K562 (cell line): ENCODE data around the gene ZSCAN22. TPM values are rescaled to one million over a fixed set of nuclear protein-coding genes. Genes with fewer than 3 reads are reported as not detected.

Experiments used
- ATAC-seq: fragments of 200-7000 bp; cut with Tn5 transposase; 3 replicates; pipeline ENCODE4 v1.9.1; 2020; ENCODE audit warnings: moderate library complexity
- BruUV-seq: library from RNA; stranded (reverse); fragments of 400-500 nt; replicated peaks from 2 replicates; lab custom pipeline; 2021; lab: Mats Ljungman, UMichigan
- CTCF ChIA-PET: fragments of 300-600 bp; formaldehyde crosslinking; extraction: SDS; loops from one replicate; lab custom pipeline; 2021; ENCODE audit warnings: low intra/inter-chr PET ratio; lab: Yijun Ruan, JAX
- POLR2A ChIA-PET: fragments of 300-600, 350-650 bp; sonication (Branson Sonifier 250); formaldehyde crosslinking; extraction: SDS; loops from one replicate; lab custom pipeline; 2021; ENCODE audit warnings: antibody characterized with exemption, inconsistent platforms; lab: Yijun Ruan, JAX
- DNase-seq, 4 experiments: peaks; one replicate each; pipeline versions ENCODE4 v3.0.0 to v3.0.0-alpha.2; 2011 to 2018; ENCODE audit warnings: low spot score in 3 of 4, mixed read lengths in 3 of 4; ENCODE audit errors: extremely low read depth in 1 of 4
- FAIRE-seq: peaks from 2 replicates; lab custom pipeline; 2011; peaks lifted over from hg19 to GRCh38; lab: Jason Lieb, UNC
- H2AFZ ChIP-seq: 2 replicates; pipeline ENCODE4 v1.6.0; 2011; ENCODE audit warnings: low read depth, low read length, control low read depth, inconsistent platforms
- H3K27ac ChIP-seq: fragments of 200-600 bp; 3 replicates; pipeline ENCODE4 v1.8.0; 2011; ENCODE audit warnings: low read depth, mild to moderate bottlenecking, control low read depth, inconsistent platforms, low read length, moderate library complexity, mixed read lengths; ENCODE audit errors: extremely low read depth
- H3K27me3 ChIP-seq, 2 experiments: fragments of 300-600 bp in 1 of 2; 2 replicates in 1 of 2; 3 replicates in 1 of 2; pipeline versions ENCODE4 v1.6.0 to v1.8.0; 2011; ENCODE audit warnings: inconsistent platforms in 2 of 2, low read length in 2 of 2, mild to moderate bottlenecking in 1 of 2, mixed read lengths in 1 of 2, moderate library complexity in 1 of 2; ENCODE audit not compliant: control insufficient read depth in 2 of 2, insufficient read depth in 2 of 2
- H3K36me3 ChIP-seq: fragments of 300-600 bp; 3 replicates; pipeline ENCODE4 v1.8.0; 2011; ENCODE audit warnings: mild to moderate bottlenecking, low read length, inconsistent platforms; ENCODE audit not compliant: control insufficient read depth, insufficient read depth
- H3K4me1 ChIP-seq, 2 experiments: fragments of 200-600 bp in 1 of 2; replicated peaks in 1 of 2; 2 replicates in 1 of 2; 3 replicates in 1 of 2; pipeline versions ENCODE4 v1.5.1 to v1.8.0; 2011; ENCODE audit warnings: inconsistent platforms in 2 of 2, low read length in 2 of 2, mild to moderate bottlenecking in 1 of 2, mixed read lengths in 1 of 2, moderate library complexity in 1 of 2; ENCODE audit not compliant: control insufficient read depth in 2 of 2, insufficient read depth in 2 of 2
- H3K4me2 ChIP-seq: 2 replicates; pipeline ENCODE4 v1.6.1; 2011; ENCODE audit warnings: low read length, control low read depth, inconsistent platforms, mixed read lengths; ENCODE audit not compliant: insufficient read depth
- H3K4me3 ChIP-seq: fragments of 200-600 bp; sonication (generic), shearing (Covaris generic); 2 replicates; pipeline ENCODE4 v1.5.1; 2016; ENCODE audit warnings: control low read depth, inconsistent platforms
- H3K79me2 ChIP-seq: fragments of 200-600 bp; 3 replicates; pipeline ENCODE4 v1.8.0; 2011; ENCODE audit warnings: low read length, inconsistent platforms; ENCODE audit not compliant: control insufficient read depth, insufficient read depth
- H3K9ac ChIP-seq, 2 experiments: 2 replicates each; pipeline versions ENCODE4 v1.6.0 to v1.6.1; 2011; ENCODE audit warnings: low read depth in 2 of 2, low read length in 2 of 2, control low read depth in 1 of 2, inconsistent platforms in 1 of 2, mild to moderate bottlenecking in 1 of 2, mixed read lengths in 1 of 2; ENCODE audit not compliant: insufficient read depth in 1 of 2
- H3K9me1 ChIP-seq: one replicate; pipeline ENCODE4 v1.6.0; 2011; ENCODE audit warnings: inconsistent platforms, mild to moderate bottlenecking, low read length, moderate library complexity; ENCODE audit not compliant: control insufficient read depth, insufficient read depth
- H3K9me3 ChIP-seq: replicated peaks from 2 replicates; pipeline ENCODE4 v1.5.1; 2011; ENCODE audit warnings: low read depth, low read length, inconsistent platforms; ENCODE audit not compliant: control insufficient read depth, insufficient read depth
- H4K20me1 ChIP-seq: replicated peaks from 2 replicates; pipeline ENCODE4 v1.6.1; 2011; ENCODE audit warnings: low read length, inconsistent platforms, mixed read lengths; ENCODE audit not compliant: control insufficient read depth, insufficient read depth
- EP300 ChIP-seq: IDR thresholded peaks from 2 replicates; pipeline ENCODE4 v1.6.1; 2012; ENCODE audit warnings: low read length, improper control_type of control experiment
- ILF3 ChIP-seq: fragments of 450-650 bp; IDR thresholded peaks from 2 replicates; pipeline ENCODE4 v1.6.1; 2018; ENCODE audit warnings: antibody characterized with exemption, mild to moderate bottlenecking, moderate library complexity, borderline replicate concordance
- NR2C2 ChIP-seq, 2 experiments: fragments of 200-800 bp in 1 of 2; sonication (Bioruptor generic) in 1 of 2; sonication (generic) in 1 of 2; formaldehyde crosslinking in 1 of 2; IDR thresholded peaks; 2 replicates each; pipeline versions ENCODE4 v1.6.1 to v1.8.0; 2016 to 2022; ENCODE audit warnings: mild to moderate bottlenecking in 1 of 2, missing compliant biosample characterization in 1 of 2, missing genetic modification characterization in 1 of 2, missing genetic modification reagents in 1 of 2
- PTBP1 ChIP-seq: fragments of 200-400 bp; formaldehyde crosslinking; IDR thresholded peaks from 2 replicates; pipeline ENCODE4 v1.6.1; 2017; ENCODE audit warnings: low read depth, low read length
- RBFOX2 ChIP-seq: fragments of 200-400 bp; formaldehyde crosslinking; IDR thresholded peaks from 2 replicates; pipeline ENCODE4 v1.6.1; 2017; ENCODE audit warnings: low read depth, mild to moderate bottlenecking, low read length, moderate library complexity
- RBM22 ChIP-seq: fragments of 200-400 bp; formaldehyde crosslinking; IDR thresholded peaks from 2 replicates; pipeline ENCODE4 v1.6.1; 2018; ENCODE audit warnings: low read length, low read depth; ENCODE audit not compliant: poor library complexity, severe bottlenecking
- SP1 ChIP-seq: sonication (generic); formaldehyde crosslinking; IDR thresholded peaks from 2 replicates; pipeline ENCODE4 v1.8.1; 2022; ENCODE audit warnings: mild to moderate bottlenecking, missing genetic modification reagents
- SREBF2 ChIP-seq: sonication (generic); formaldehyde crosslinking; IDR thresholded peaks from 2 replicates; pipeline ENCODE4 v1.4.0; 2020; ENCODE audit warnings: mild to moderate bottlenecking, missing genetic modification reagents
- TEAD1 ChIP-seq, 2 experiments: fragments of 450-650 bp in 1 of 2; sonication (generic) in 1 of 2; formaldehyde crosslinking; IDR thresholded peaks; 2 replicates each; pipeline versions ENCODE4 v1.4.0 to v1.8.0; 2020 to 2022; ENCODE audit warnings: mild to moderate bottlenecking in 2 of 2, missing genetic modification reagents in 1 of 2
- ZNF239 ChIP-seq: fragments of 250-450 bp; sonication (Bioruptor Pico); IDR thresholded peaks from 2 replicates; pipeline ENCODE4 v1.4.0; 2020; ENCODE audit warnings: mild to moderate bottlenecking
- WGBS: fragments of 100-300 bp; shearing (Covaris generic); methylation state at CpG from one replicate; pipeline ENCODE4 v1.1.6; 2016; ENCODE audit warnings: low coverage, mixed read lengths; ENCODE audit not compliant: insufficient coverage; ENCODE audit errors: missing lambda C conversion rate; 5-methylcytosine and 5-hydroxymethylcytosine counted together
- in situ Hi-C: fragments of 300-500 bp; cut with MboI; formaldehyde crosslinking; loops from 4 replicates; pipeline ENCODE4 v1.15.0; 2018; ENCODE audit warnings: inconsistent platforms, mixed read lengths
- intact Hi-C: fragments of 100-400 bp; cut with micrococcal nuclease; formaldehyde crosslinking; loops from 2 replicates; pipeline ENCODE4 v1.14.2; 2022
- microRNA-seq: library from miRNA; unstranded; fragments of <30 nt; microRNA quantifications from one replicate; pipeline ENCODE4, GENCODE V29; 2018; ENCODE audit warnings: borderline microRNAs expressed
- polyA plus RNA-seq, 8 experiments: library from polyadenylated mRNA; depleted of rRNA in 4 of 8; stranded (reverse) in 5 of 8; unstranded in 3 of 8; fragments of >200 nt; fragmentation: Nextera tagmentation in 2 of 8; fragmentation: Illumina TruSeq in 1 of 8; extraction: Ambion mirVana in 2 of 8; extraction: Trizol in 1 of 8; gene quantifications; 2 replicates each; pipeline versions ENCODE4 v1.2.1 to v1.2.3, GENCODE V29; 2011 to 2014; ENCODE audit warnings: inconsistent platforms in 1 of 8, missing spikeins in 1 of 8
- small RNA-seq: library from RNA; depleted of rRNA; stranded (forward); fragments of <200 nt; gene quantifications from one replicate; pipeline ENCODE3, GENCODE V24; 2014
- total RNA-seq, 7 experiments: library from RNA; depleted of rRNA in 6 of 7; stranded (reverse); fragments of >200 nt in 6 of 7; fragmentation: Illumina TruSeq in 2 of 7; extraction: Trizol in 2 of 7; gene quantifications; 2 replicates each; pipeline versions ENCODE4 v1.2.1 to v1.2.3, GENCODE V29; 2011 to 2021; ENCODE audit warnings: low replicate concordance in 1 of 7

Gene ZSCAN22
- total and polyA plus RNA-seq, 9 of the 15 experiments (the other 6 are each of a cell fraction or from before 2014, with no cell fraction given) = 0.98 to 5.3 (median 3.0) TPM

DNA sequence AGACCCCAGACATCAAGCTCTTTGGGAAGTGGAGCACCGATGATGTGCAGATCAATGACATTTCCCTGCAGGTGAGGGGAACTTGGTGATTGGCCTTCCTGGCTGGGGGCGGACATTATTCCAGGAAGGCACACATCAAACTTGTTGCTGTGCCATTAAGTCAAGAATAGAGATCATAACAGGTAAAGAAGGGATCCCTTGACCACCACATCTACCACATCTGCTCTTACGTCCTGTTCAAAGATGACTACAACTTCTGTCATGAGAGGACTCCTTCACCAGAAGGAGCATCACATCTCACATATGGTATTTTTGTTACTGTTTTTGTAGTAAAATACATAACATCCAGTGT lies 61.4 kb downstream of the ZSCAN22 start:
- H2AFZ ChIP-seq = no peak overlapping the region
- peaks cover 55% of the 10 kb centered on the region for H3K36me3 ChIP-seq
- H3K27me3 ChIP-seq = no peaks in the 10 kb centered on the region
- peak overlapping the region; percentile 100 for H3K4me2 ChIP-seq
- peaks cover 25 to 38% of the 10 kb centered on the region in 2 experiments for H3K4me1 ChIP-seq
- H3K9me1 ChIP-seq = no peaks in the 10 kb centered on the region
- peak overlapping the region; percentile 93; the same call in 2 of the 3 replicates for H3K27ac ChIP-seq
- ChIA-PET CTCF (no interaction called here), POLR2A (interaction anchor here (0.6 to 2.0 kb wide), 7 partner anchors 9 to 58 kb away, joined by 3 to 8 read pairs (median 4); partner anchors contain the start of gene ZNF584)
- WGBS = 19% methylated on average over 3 of the region's 3 CpGs
- H3K9ac ChIP-seq = peak overlapping the region; percentile 98 to 99
- no TSS peak for BruUV-seq
- intact Hi-C loops = loop anchor here (5.0 kb wide), 1 partner anchor 206 kb away; the partner anchor contains the start of gene ZNF274
- peak; percentile 23 for FAIRE-seq
- in situ Hi-C loops = no loop called here
- peaks cover 77% of the 10 kb centered on the region for H3K79me2 ChIP-seq
- H3K4me3 ChIP-seq = peak overlapping the region; percentile 92
- ATAC-seq = no peak
- peaks cover 19% of the 10 kb centered on the region for H4K20me1 ChIP-seq
- H3K9me3 ChIP-seq = no peaks in the 10 kb centered on the region
- no peak for DNase-seq
- peak; percentile 10; the same call in 1 of the 2 replicates for TF ChIP-seq RBFOX2
- no peak for TF ChIP-seq PTBP1
- TF ChIP-seq SREBF2 (CRISPR knock-in tag) = 0 out of 2 replicates have a peak, but pooled peaks have one; percentile 9
- 0 out of 2 replicates have a peak, but pooled peaks have one; percentile 27 for TF ChIP-seq NR2C2 (CRISPR knock-in tag; IDR thresholded peaks at IDR 0.05)
- no peak for TF ChIP-seq NR2C2 (tag; IDR thresholded peaks at IDR 0.05)
- TF ChIP-seq SP1 (CRISPR knock-in tag) = peak; percentile 62; the same call in 1 of the 2 replicates
- no peak for TF ChIP-seq TEAD1 (CRISPR knock-in tag; IDR thresholded peaks at IDR 0.05)
- no peak for TF ChIP-seq EP300
- no peak for TF ChIP-seq ILF3
- peak; percentile 18 for TF ChIP-seq RBM22
- TF ChIP-seq ZNF239 (CRISPR knock-in tag) = no peak

Small RNA genes within 50 kb of the gene (microRNA-seq; reads per million reads assigned to microRNA genes)
- gene MIR4754 = 0.27 reads per million
- gene MIR6806 = 0.27 reads per million

Small RNA genes within 50 kb of the gene (small RNA-seq; reads per million reads assigned to genes)
- gene MIR4754 (not detected), gene MIR6806 (0.11 reads per million), gene RNA5SP473 (1.9 reads per million, percentile 80 among the genes with 10 or more reads in this experiment)

Other genes starting within 250 kb of the ZSCAN22 start
Only the 7 nearest of the 22 such genes appear.
- gene ZNF8, start 48.0 kb upstream of the ZSCAN22 start, total RNA-seq (2014; rRNA removed) = 5.4 and 6.4 TPM in 2 replicates
- gene ZNF8, start 48.0 kb upstream of the ZSCAN22 start, total RNA-seq (2014; rRNA removed; fragmentation: Illumina TruSeq; extraction: Trizol) = 5.4 and 5.6 TPM in 2 replicates
- 5.6 and 5.8 TPM in 2 replicates for gene ZNF8, start 48.0 kb upstream of the ZSCAN22 start, total RNA-seq (2015; rRNA removed; fragmentation: Illumina TruSeq; extraction: Trizol)
- 7.0 and 7.7 TPM in 2 replicates for gene ZNF8, start 48.0 kb upstream of the ZSCAN22 start, total RNA-seq (2021)
- 4.7 and 6.4 TPM in 2 replicates for gene ZNF8, start 48.0 kb upstream of the ZSCAN22 start, polyA plus RNA-seq (2011; rRNA removed)
- 3.1 and 3.2 TPM in 2 replicates for gene ZNF8, start 48.0 kb upstream of the ZSCAN22 start, polyA plus RNA-seq (2014; fragmentation: Illumina TruSeq; extraction: Trizol)
- 1 to 10 TPM in 1 of 2 experiments, under 1 TPM in 1; 0.71 to 1.0 TPM for gene ZNF8, start 48.0 kb upstream of the ZSCAN22 start, polyA plus RNA-seq (2014; fragmentation: Nextera tagmentation; extraction: Ambion mirVana)
- gene ZNF8, start 48.0 kb upstream of the ZSCAN22 start, polyA plus RNA-seq (2014; rRNA removed) = 3.7 and 3.8 TPM in 2 replicates
- 114 and 130 TPM in 2 replicates for gene ERVK3-1, start 21.6 kb upstream of the ZSCAN22 start, total RNA-seq (2014; rRNA removed)
- 111 and 114 TPM in 2 replicates for gene ERVK3-1, start 21.6 kb upstream of the ZSCAN22 start, total RNA-seq (2014; rRNA removed; fragmentation: Illumina TruSeq; extraction: Trizol)
- gene ERVK3-1, start 21.6 kb upstream of the ZSCAN22 start, total RNA-seq (2015; rRNA removed; fragmentation: Illumina TruSeq; extraction: Trizol) = 123 and 136 TPM in 2 replicates
- 84.5 and 90.3 TPM in 2 replicates for gene ERVK3-1, start 21.6 kb upstream of the ZSCAN22 start, total RNA-seq (2021)
- gene ERVK3-1, start 21.6 kb upstream of the ZSCAN22 start, polyA plus RNA-seq (2011; rRNA removed) = 66.9 and 87.6 TPM in 2 replicates
- gene ERVK3-1, start 21.6 kb upstream of the ZSCAN22 start, polyA plus RNA-seq (2014; fragmentation: Illumina TruSeq; extraction: Trizol) = 136 and 153 TPM in 2 replicates
- gene ERVK3-1, start 21.6 kb upstream of the ZSCAN22 start, polyA plus RNA-seq (2014; fragmentation: Nextera tagmentation; extraction: Ambion mirVana) = 100 to 1,000 TPM; 261 to 299 TPM
- 109 and 119 TPM in 2 replicates for gene ERVK3-1, start 21.6 kb upstream of the ZSCAN22 start, polyA plus RNA-seq (2014; rRNA removed)
- 19.8 and 24.6 TPM in 2 replicates for gene A1BG, start 26.5 kb downstream of the ZSCAN22 start, total RNA-seq (2014; rRNA removed)
- 0.76 and 0.96 TPM in 2 replicates for gene A1BG, start 26.5 kb downstream of the ZSCAN22 start, total RNA-seq (2014; rRNA removed; fragmentation: Illumina TruSeq; extraction: Trizol)
- 3.1 and 3.6 TPM in 2 replicates for gene A1BG, start 26.5 kb downstream of the ZSCAN22 start, total RNA-seq (2015; rRNA removed; fragmentation: Illumina TruSeq; extraction: Trizol)
- gene A1BG, start 26.5 kb downstream of the ZSCAN22 start, total RNA-seq (2021) = 11.8 and 12.1 TPM in 2 replicates
- 2.6 and 5.7 TPM in 2 replicates for gene A1BG, start 26.5 kb downstream of the ZSCAN22 start, polyA plus RNA-seq (2011; rRNA removed)
- gene A1BG, start 26.5 kb downstream of the ZSCAN22 start, polyA plus RNA-seq (2014; fragmentation: Illumina TruSeq; extraction: Trizol) = 0.10 and 1.5 TPM in 2 replicates
- 1 to 10 TPM; 1.2 to 2.4 TPM for gene A1BG, start 26.5 kb downstream of the ZSCAN22 start, polyA plus RNA-seq (2014; fragmentation: Nextera tagmentation; extraction: Ambion mirVana)
- 14.0 and 15.9 TPM in 2 replicates for gene A1BG, start 26.5 kb downstream of the ZSCAN22 start, polyA plus RNA-seq (2014; rRNA removed)
- gene ZNF497, start 35.8 kb downstream of the ZSCAN22 start, total RNA-seq (2014; rRNA removed) = 0.45 and 0.98 TPM in 2 replicates
- gene ZNF497, start 35.8 kb downstream of the ZSCAN22 start, total RNA-seq (2014; rRNA removed; fragmentation: Illumina TruSeq; extraction: Trizol) = 0.22 and 0.29 TPM in 2 replicates
- gene ZNF497, start 35.8 kb downstream of the ZSCAN22 start, total RNA-seq (2015; rRNA removed; fragmentation: Illumina TruSeq; extraction: Trizol) = 0.43 and 0.57 TPM in 2 replicates
- 0.89 and 0.96 TPM in 2 replicates for gene ZNF497, start 35.8 kb downstream of the ZSCAN22 start, total RNA-seq (2021)
- gene ZNF497, start 35.8 kb downstream of the ZSCAN22 start, polyA plus RNA-seq (2011; rRNA removed) = 0.96 and 0.98 TPM in 2 replicates
- 0.24 and 0.36 TPM in 2 replicates for gene ZNF497, start 35.8 kb downstream of the ZSCAN22 start, polyA plus RNA-seq (2014; fragmentation: Illumina TruSeq; extraction: Trizol)
- under 1 TPM in 1 of 2 experiments, not detected in 1; 0.06 TPM for gene ZNF497, start 35.8 kb downstream of the ZSCAN22 start, polyA plus RNA-seq (2014; fragmentation: Nextera tagmentation; extraction: Ambion mirVana)
- gene ZNF497, start 35.8 kb downstream of the ZSCAN22 start, polyA plus RNA-seq (2014; rRNA removed) = 0.56 and 0.63 TPM in 2 replicates
- 1.8 and 2.1 TPM in 2 replicates for gene ZNF837, start 54.0 kb downstream of the ZSCAN22 start, total RNA-seq (2014; rRNA removed)
- gene ZNF837, start 54.0 kb downstream of the ZSCAN22 start, total RNA-seq (2014; rRNA removed; fragmentation: Illumina TruSeq; extraction: Trizol) = not detected in 2 replicates
- gene ZNF837, start 54.0 kb downstream of the ZSCAN22 start, total RNA-seq (2015; rRNA removed; fragmentation: Illumina TruSeq; extraction: Trizol) = 0.11 TPM in 2 replicates
- gene ZNF837, start 54.0 kb downstream of the ZSCAN22 start, total RNA-seq (2021) = 0.54 and 1.2 TPM in 2 replicates
- 0.21 and 0.28 TPM in 2 replicates for gene ZNF837, start 54.0 kb downstream of the ZSCAN22 start, polyA plus RNA-seq (2011; rRNA removed)
- 0.10 TPM in 1 of 2 replicates, not detected in the other for gene ZNF837, start 54.0 kb downstream of the ZSCAN22 start, polyA plus RNA-seq (2014; fragmentation: Illumina TruSeq; extraction: Trizol)
- gene ZNF837, start 54.0 kb downstream of the ZSCAN22 start, polyA plus RNA-seq (2014; fragmentation: Nextera tagmentation; extraction: Ambion mirVana) = not detected
- 0.57 and 0.73 TPM in 2 replicates for gene ZNF837, start 54.0 kb downstream of the ZSCAN22 start, polyA plus RNA-seq (2014; rRNA removed)
- 3,570 and 3,842 TPM in 2 replicates for gene RPS5, start 60.3 kb downstream of the ZSCAN22 start, total RNA-seq (2014; rRNA removed)
- 800 and 1,228 TPM in 2 replicates for gene RPS5, start 60.3 kb downstream of the ZSCAN22 start, total RNA-seq (2014; rRNA removed; fragmentation: Illumina TruSeq; extraction: Trizol)
- 1,556 and 1,583 TPM in 2 replicates for gene RPS5, start 60.3 kb downstream of the ZSCAN22 start, total RNA-seq (2015; rRNA removed; fragmentation: Illumina TruSeq; extraction: Trizol)
- gene RPS5, start 60.3 kb downstream of the ZSCAN22 start, total RNA-seq (2021) = 2,248 and 2,336 TPM in 2 replicates
- gene RPS5, start 60.3 kb downstream of the ZSCAN22 start, polyA plus RNA-seq (2011; rRNA removed) = 3,238 and 3,879 TPM in 2 replicates
- gene RPS5, start 60.3 kb downstream of the ZSCAN22 start, polyA plus RNA-seq (2014; fragmentation: Illumina TruSeq; extraction: Trizol) = 1,865 and 2,679 TPM in 2 replicates
- 1,000 to 10,000 TPM; 2,484 to 2,751 TPM for gene RPS5, start 60.3 kb downstream of the ZSCAN22 start, polyA plus RNA-seq (2014; fragmentation: Nextera tagmentation; extraction: Ambion mirVana)
- gene RPS5, start 60.3 kb downstream of the ZSCAN22 start, polyA plus RNA-seq (2014; rRNA removed) = 3,494 and 3,885 TPM in 2 replicates
- gene RNF225, start 68.7 kb downstream of the ZSCAN22 start, total RNA-seq (2014; rRNA removed) = 0.37 TPM in 1 of 2 replicates, not detected in the other
- not detected in 2 replicates for gene RNF225, start 68.7 kb downstream of the ZSCAN22 start, total RNA-seq (2014; rRNA removed; fragmentation: Illumina TruSeq; extraction: Trizol)
- gene RNF225, start 68.7 kb downstream of the ZSCAN22 start, total RNA-seq (2015; rRNA removed; fragmentation: Illumina TruSeq; extraction: Trizol) = not detected in 2 replicates
- 0.31 and 0.33 TPM in 2 replicates for gene RNF225, start 68.7 kb downstream of the ZSCAN22 start, total RNA-seq (2021)
- not detected in 2 replicates for gene RNF225, start 68.7 kb downstream of the ZSCAN22 start, polyA plus RNA-seq (2011; rRNA removed)
- gene RNF225, start 68.7 kb downstream of the ZSCAN22 start, polyA plus RNA-seq (2014; fragmentation: Illumina TruSeq; extraction: Trizol) = not detected in 2 replicates
- gene RNF225, start 68.7 kb downstream of the ZSCAN22 start, polyA plus RNA-seq (2014; fragmentation: Nextera tagmentation; extraction: Ambion mirVana) = not detected
- not detected in 2 replicates for gene RNF225, start 68.7 kb downstream of the ZSCAN22 start, polyA plus RNA-seq (2014; rRNA removed)